GM12878 (cell line): ENCODE results near the gene ADGRV1. TPM values are rescaled to one million over a fixed set of nuclear protein-coding genes. Genes with fewer than 3 reads are reported as not detected.
A peak's percentile ranks its signal among the peaks of the same experiment; 100 is the strongest.

ENCODE experiments used
- ATAC-seq: fragments of 200-7000 bp; cut with Tn5 transposase; 3 replicates; pipeline ENCODE4 v1.9.1; 2020; ENCODE audit warnings: mild to moderate bottlenecking, moderate library complexity
- BruUV-seq: library from RNA; stranded (reverse); fragments of 400-500 nt; replicated peaks from 2 replicates; lab custom pipeline; 2021; lab: Mats Ljungman, UMichigan
- CTCF ChIA-PET: fragments of 300-600 bp; sonication (Branson Sonifier 250); formaldehyde crosslinking; extraction: SDS; loops from one replicate; lab custom pipeline; 2021; ENCODE audit warnings: inconsistent platforms; lab: Yijun Ruan, JAX
- POLR2A ChIA-PET: fragments of 350-600 bp; formaldehyde crosslinking; extraction: SDS; loops from one replicate; lab custom pipeline; 2021; ENCODE audit warnings: inconsistent platforms; lab: Charles Lee
- RAD21 ChIA-PET: fragments of 300-600 bp; sonication (Branson Sonifier 250); formaldehyde crosslinking; loops from one replicate; lab custom pipeline; 2023; ENCODE audit warnings: antibody characterized with exemption; ENCODE audit not compliant: unreplicated experiment; lab: Charles Lee
- SMC1A ChIA-PET: fragments of 300-600 bp; sonication (Branson Sonifier 250); formaldehyde crosslinking; loops from one replicate; lab custom pipeline; 2023; ENCODE audit not compliant: unreplicated experiment, uncharacterized antibody; lab: Charles Lee
- DNase-seq: peaks from one replicate; pipeline ENCODE4 v3.0.0-alpha.2; 2011; ENCODE audit warnings: low read depth, low spot score
- FAIRE-seq: peaks from 3 replicates; lab custom pipeline; 2011; peaks lifted over from hg19 to GRCh38; lab: Jason Lieb, UNC
- H2AFZ ChIP-seq: 2 replicates; pipeline ENCODE4 v1.6.0; 2011; ENCODE audit warnings: low read depth, low read length, control low read depth; ENCODE audit not compliant: control insufficient read depth
- H3K27ac ChIP-seq: 2 replicates; pipeline ENCODE4 v1.5.1; 2011; ENCODE audit warnings: control low read depth; ENCODE audit not compliant: control insufficient read depth, insufficient read depth
- H3K27me3 ChIP-seq, 2 experiments: replicated peaks in 1 of 2; 2 replicates each; pipeline versions ENCODE4 v1.6.0 to v1.6.1; 2011; ENCODE audit warnings: low read length in 1 of 2; ENCODE audit not compliant: control insufficient read depth in 2 of 2, insufficient read depth in 2 of 2
- H3K36me3 ChIP-seq, 2 experiments: 2 replicates each; pipeline ENCODE4 v1.5.1; 2011; ENCODE audit warnings: low read length in 1 of 2; ENCODE audit not compliant: control insufficient read depth in 2 of 2, insufficient read depth in 2 of 2
- H3K4me1 ChIP-seq: 2 replicates; pipeline ENCODE4 v1.6.1; 2011; ENCODE audit warnings: mild to moderate bottlenecking, low read length, moderate library complexity, mixed read lengths; ENCODE audit not compliant: control insufficient read depth, insufficient read depth
- H3K4me2 ChIP-seq: 2 replicates; pipeline ENCODE4 v1.6.0; 2011; ENCODE audit warnings: control low read depth; ENCODE audit not compliant: control insufficient read depth, insufficient read depth
- H3K4me3 ChIP-seq: fragments of 200-600 bp; sonication (generic); 2 replicates; pipeline ENCODE4 v1.5.1; 2016
- H3K79me2 ChIP-seq: 2 replicates; pipeline ENCODE4 v1.6.0; 2011; ENCODE audit warnings: low read length; ENCODE audit not compliant: control insufficient read depth, insufficient read depth
- H3K9ac ChIP-seq: 2 replicates; pipeline ENCODE4 v1.8.0; 2011; ENCODE audit warnings: low read length, control low read depth, mixed read lengths; ENCODE audit not compliant: control insufficient read depth, insufficient read depth
- H3K9me3 ChIP-seq: replicated peaks from 3 replicates; pipeline ENCODE4 v1.5.1; 2011; ENCODE audit warnings: mild to moderate bottlenecking, low read length; ENCODE audit not compliant: control insufficient read depth, insufficient read depth
- H4K20me1 ChIP-seq: 2 replicates; pipeline ENCODE4 v1.6.0; 2011; ENCODE audit not compliant: control insufficient read depth, insufficient read depth
- CREM ChIP-seq: IDR thresholded peaks from 2 replicates; pipeline ENCODE4 v1.6.1; 2014; ENCODE audit warnings: antibody characterized with exemption, low read depth
- EZH2 ChIP-seq: IDR thresholded peaks from 2 replicates; pipeline ENCODE4 v1.6.1; 2012; ENCODE audit warnings: low read depth, mild to moderate bottlenecking, control low read depth, inconsistent platforms, low read length, borderline replicate concordance; ENCODE audit not compliant: control insufficient read depth
- KDM1A ChIP-seq: fragments of 200-600 bp; sonication (generic); IDR thresholded peaks from 2 replicates; pipeline ENCODE4 v1.6.1; 2016; ENCODE audit warnings: borderline replicate concordance
- MYB ChIP-seq: fragments of 150-350 bp; IDR thresholded peaks from 2 replicates; pipeline ENCODE4 v1.6.1; 2014; ENCODE audit warnings: mild to moderate bottlenecking, low read depth, low read length, borderline replicate concordance
- ZBTB4 ChIP-seq: fragments of 450-650 bp; formaldehyde crosslinking; IDR thresholded peaks from 2 replicates; pipeline ENCODE4 v1.4.0; 2022; ENCODE audit warnings: mild to moderate bottlenecking, moderate library complexity
- WGBS: methylation state at CpG from one replicate; pipeline ENCODE4 v1.1.6; 2016; ENCODE audit warnings: low lambda C conversion rate; ENCODE audit not compliant: insufficient replicate concordance, insufficient coverage; ENCODE audit errors: missing lambda C conversion rate; 5-methylcytosine and 5-hydroxymethylcytosine counted together
- in situ Hi-C: fragments of 300-500 bp; cut with MboI; formaldehyde crosslinking; loops from 9 replicates; pipeline ENCODE4 v1.14.3; 2018; ENCODE audit warnings: mixed read lengths
- intact Hi-C: fragments of 100-400 bp; cut with micrococcal nuclease; formaldehyde crosslinking; loops from one replicate; pipeline ENCODE4 v1.14.2; 2022; ENCODE audit not compliant: unreplicated experiment
- polyA plus RNA-seq, 11 experiments: library from polyadenylated mRNA; depleted of rRNA in 4 of 11; unstranded in 6 of 11; stranded (reverse) in 5 of 11; fragments of >200 nt; fragmentation: Nextera tagmentation in 4 of 11; fragmentation: Illumina TruSeq in 1 of 11; extraction: Ambion mirVana in 4 of 11; extraction: Trizol in 1 of 11; gene quantifications; 1 replicate in 1 of 11; 2 replicates in 10 of 11; pipeline versions ENCODE4 v1.2.1 to v1.2.3, GENCODE V29; 2011 to 2016; ENCODE audit warnings: inconsistent platforms in 2 of 11, missing spikeins in 2 of 11, low read depth in 1 of 11
- total RNA-seq, 4 experiments: library from RNA; depleted of rRNA in 3 of 4; stranded (reverse); fragments of >200 nt in 3 of 4; fragmentation: Illumina TruSeq in 1 of 4; extraction: Trizol in 1 of 4; gene quantifications; 2 replicates each; pipeline versions ENCODE4 v1.2.1 to v1.2.3, GENCODE V29; 2013 to 2021
- TF ChIP-seq, protein P1 (sequence below): fragments of 150-350 bp; IDR thresholded peaks from 2 replicates; pipeline ENCODE4 v1.6.1; 2014; ENCODE audit warnings: mild to moderate bottlenecking, low read depth, low read length
- TF ChIP-seq, protein P2 (sequence below): fragments of 450-650 bp; formaldehyde crosslinking; IDR thresholded peaks from 2 replicates; pipeline ENCODE4 v1.5.0; 2022; ENCODE audit warnings: mild to moderate bottlenecking, missing genetic modification characterization

ADGRV1 gene
- total and polyA plus RNA-seq, 10 of the 15 experiments (the other 5 are each of a cell fraction or from before 2014, with no cell fraction given): 0.04 to 8.1 (median 0.16) TPM; not detected in 1

- in situ Hi-C loops (no loop called here), intact Hi-C loops (no loop called here)
- Histone ChIP-seq H3K9ac (no peak overlapping the region), H4K20me1 (no peaks in the 10 kb centered on the region), H2AFZ (no peak overlapping the region), H3K4me3 (0 out of 2 replicates have a peak overlapping the region, but pooled peaks have one; percentile 43), H3K9me3 (no peaks in the 10 kb centered on the region), H3K79me2 (no peaks in the 10 kb centered on the region), H3K4me1 (no peaks in the 10 kb centered on the region), H3K27me3 (peaks cover 3 to 20% of the 10 kb centered on the region in 2 experiments; a peak in 2 of 4 replicates), H3K27ac (no peak overlapping the region), H3K36me3 (no peaks in the 10 kb centered on the region), H3K4me2 (no peak overlapping the region; the same call in 1 of the 2 replicates)
- ChIA-PET RAD21 (no interaction called here), SMC1A (no interaction called here), CTCF (no interaction called here), POLR2A (no interaction called here)
- BruUV-seq: no TSS peak
- DNase-seq (no peak), ATAC-seq (no peak), FAIRE-seq (no peak)
- WGBS: 20% methylated on average over 3 of the region's 3 CpGs
- TF ChIP-seq, protein P1, sequence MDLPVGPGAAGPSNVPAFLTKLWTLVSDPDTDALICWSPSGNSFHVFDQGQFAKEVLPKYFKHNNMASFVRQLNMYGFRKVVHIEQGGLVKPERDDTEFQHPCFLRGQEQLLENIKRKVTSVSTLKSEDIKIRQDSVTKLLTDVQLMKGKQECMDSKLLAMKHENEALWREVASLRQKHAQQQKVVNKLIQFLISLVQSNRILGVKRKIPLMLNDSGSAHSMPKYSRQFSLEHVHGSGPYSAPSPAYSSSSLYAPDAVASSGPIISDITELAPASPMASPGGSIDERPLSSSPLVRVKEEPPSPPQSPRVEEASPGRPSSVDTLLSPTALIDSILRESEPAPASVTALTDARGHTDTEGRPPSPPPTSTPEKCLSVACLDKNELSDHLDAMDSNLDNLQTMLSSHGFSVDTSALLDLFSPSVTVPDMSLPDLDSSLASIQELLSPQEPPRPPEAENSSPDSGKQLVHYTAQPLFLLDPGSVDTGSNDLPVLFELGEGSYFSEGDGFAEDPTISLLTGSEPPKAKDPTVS: no peak
- TF ChIP-seq CREM: no peak
- 0 out of 2 replicates have a peak, but pooled peaks have one; percentile 55 for TF ChIP-seq EZH2
- TF ChIP-seq ZBTB4 (CRISPR knock-in tag): no peak
- TF ChIP-seq, protein P2, sequence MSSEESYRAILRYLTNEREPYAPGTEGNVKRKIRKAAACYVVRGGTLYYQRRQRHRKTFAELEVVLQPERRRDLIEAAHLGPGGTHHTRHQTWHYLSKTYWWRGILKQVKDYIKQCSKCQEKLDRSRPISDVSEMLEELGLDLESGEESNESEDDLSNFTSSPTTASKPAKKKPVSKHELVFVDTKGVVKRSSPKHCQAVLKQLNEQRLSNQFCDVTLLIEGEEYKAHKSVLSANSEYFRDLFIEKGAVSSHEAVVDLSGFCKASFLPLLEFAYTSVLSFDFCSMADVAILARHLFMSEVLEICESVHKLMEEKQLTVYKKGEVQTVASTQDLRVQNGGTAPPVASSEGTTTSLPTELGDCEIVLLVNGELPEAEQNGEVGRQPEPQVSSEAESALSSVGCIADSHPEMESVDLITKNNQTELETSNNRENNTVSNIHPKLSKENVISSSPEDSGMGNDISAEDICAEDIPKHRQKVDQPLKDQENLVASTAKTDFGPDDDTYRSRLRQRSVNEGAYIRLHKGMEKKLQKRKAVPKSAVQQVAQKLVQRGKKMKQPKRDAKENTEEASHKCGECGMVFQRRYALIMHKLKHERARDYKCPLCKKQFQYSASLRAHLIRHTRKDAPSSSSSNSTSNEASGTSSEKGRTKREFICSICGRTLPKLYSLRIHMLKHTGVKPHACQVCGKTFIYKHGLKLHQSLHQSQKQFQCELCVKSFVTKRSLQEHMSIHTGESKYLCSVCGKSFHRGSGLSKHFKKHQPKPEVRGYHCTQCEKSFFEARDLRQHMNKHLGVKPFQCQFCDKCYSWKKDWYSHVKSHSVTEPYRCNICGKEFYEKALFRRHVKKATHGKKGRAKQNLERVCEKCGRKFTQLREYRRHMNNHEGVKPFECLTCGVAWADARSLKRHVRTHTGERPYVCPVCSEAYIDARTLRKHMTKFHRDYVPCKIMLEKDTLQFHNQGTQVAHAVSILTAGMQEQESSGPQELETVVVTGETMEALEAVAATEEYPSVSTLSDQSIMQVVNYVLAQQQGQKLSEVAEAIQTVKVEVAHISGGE: no peak
- TF ChIP-seq KDM1A: no peak
- TF ChIP-seq MYB: no peak
Observed at GRCh38 chr5:90557871-90558270, 726 bp upstream of the ADGRV1 start.
